GM21529 (cell line): ENCODE measurements around the gene SLC6A19.

Experiments used
- ATAC-seq: cut with Tn5 transposase; IDR thresholded peaks from one replicate; pipeline ENCODE4 v1.9.1; 2021; ENCODE audit not compliant: unreplicated experiment

Gene SLC6A19

DNA sequence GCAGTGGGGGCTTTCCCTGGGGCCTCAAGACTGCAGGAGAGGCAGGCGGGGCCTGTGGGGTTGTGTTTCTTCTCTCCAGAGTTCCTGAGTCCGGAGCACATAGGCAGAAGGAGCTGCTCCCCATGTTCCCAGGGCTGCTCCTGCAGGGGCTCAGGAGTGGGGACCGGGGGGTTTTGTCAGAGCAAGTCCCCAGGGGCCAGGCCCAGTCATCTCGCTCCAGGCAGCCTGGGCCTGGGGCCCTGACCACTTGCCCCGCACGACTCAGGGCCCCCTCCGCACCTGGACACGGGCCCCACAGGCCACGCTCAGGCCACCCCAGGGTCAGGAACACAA is 22.0 kb upstream of the SLC6A19 start:
- no peak for ATAC-seq

DNA sequence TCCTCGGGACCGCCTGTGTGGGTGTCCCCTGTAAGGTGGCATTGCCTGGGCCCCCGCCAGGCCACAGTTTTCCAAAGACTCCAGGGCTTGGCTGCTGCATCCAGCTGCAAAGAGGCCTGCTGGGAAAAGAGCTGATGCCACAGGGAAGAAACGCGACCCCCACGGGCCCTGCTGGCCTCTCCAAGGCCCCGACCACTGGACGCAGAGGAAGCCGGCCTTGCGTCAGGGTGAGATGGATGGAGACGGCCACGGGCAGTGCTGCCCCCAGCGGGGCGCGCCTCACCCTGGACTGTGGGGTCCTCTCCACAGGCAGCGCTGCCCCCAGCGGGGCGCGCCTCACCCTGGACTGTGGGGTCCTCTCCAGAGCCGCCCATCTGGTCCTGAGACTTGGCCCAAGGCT is 21.3 kb upstream of the SLC6A19 start:
- ATAC-seq = no peak

DNA sequence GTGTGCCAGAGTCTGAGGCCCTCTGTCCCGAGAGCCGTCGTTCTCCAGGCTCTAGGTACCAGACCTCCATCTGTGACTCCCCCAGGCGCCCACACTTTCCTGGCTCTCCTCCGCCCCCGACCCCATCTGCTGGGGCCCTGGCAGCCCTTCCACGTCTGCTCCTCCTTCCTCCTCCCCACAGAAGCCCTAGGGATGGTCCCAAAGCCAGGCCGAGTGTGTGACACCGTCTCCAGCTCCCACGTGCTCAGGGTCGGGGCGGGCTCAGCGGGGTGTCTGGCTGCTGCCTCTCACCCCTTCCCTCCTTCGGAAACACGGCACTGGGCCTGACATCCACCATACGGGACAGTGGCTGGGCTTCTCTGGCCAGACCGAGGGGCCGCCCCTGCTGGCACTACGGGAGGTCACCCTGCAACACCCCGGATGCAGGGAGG is 20.5 kb upstream of the SLC6A19 start:
- no peak for ATAC-seq

DNA sequence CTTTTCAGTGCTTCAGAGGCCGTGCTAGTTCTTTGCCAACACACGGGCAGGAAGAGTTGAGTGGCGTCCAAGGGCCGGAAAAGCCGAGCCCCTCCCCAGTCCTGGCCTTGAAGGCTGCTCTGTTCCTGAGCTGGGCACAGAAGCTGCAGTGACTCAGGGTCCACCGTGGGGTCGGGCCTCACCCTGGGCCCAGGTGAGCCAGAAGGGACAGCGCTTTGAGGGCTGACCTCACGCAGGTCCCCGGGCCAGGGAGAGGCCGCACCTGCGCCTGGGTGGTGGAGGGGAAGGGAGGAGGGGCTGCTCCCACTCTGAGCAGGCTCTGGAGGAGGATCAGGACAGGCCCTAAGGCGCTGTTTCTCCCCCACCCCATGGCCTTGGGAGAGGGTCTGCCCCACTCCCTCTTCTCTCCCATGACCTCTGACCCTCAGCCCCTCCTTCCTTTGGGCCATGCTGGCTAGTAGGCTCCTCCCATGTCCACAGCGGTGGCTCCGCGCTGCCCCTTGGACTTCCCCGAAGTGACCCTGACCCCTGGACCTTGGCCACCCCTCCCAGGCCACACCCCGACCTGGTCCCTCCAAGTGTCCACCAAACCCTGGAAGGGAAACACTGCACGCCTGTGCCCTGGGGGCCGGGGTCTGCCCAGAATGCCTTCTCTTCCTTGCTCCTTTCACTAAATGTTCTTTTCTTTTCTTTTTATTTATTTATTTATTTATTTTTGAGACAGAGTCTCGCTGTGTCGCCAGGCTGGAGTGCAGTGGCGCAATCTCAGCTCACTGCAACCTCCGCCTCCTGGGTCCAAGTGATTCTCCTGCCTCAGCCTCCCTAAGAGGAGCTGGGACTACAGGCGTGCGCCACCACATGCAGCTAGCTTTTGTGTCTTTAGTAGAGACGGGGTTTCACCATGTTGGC is 19.7 kb upstream of the SLC6A19 start:
- no peak for ATAC-seq

DNA sequence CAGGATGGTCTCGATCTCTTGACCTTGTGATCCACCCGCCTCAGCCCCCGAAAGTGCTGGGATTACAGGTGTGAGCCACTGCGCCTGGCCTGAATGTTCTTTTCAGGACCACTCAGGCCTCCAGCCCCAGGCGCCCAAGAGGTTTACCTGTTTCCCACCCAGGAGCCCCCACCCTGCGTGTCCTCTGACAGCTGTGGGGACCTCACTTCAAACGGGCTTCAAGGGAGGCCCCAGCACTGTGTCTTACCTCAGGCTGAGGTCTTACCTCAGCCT is 19.1 kb upstream of the SLC6A19 start:
- ATAC-seq = no peak

DNA sequence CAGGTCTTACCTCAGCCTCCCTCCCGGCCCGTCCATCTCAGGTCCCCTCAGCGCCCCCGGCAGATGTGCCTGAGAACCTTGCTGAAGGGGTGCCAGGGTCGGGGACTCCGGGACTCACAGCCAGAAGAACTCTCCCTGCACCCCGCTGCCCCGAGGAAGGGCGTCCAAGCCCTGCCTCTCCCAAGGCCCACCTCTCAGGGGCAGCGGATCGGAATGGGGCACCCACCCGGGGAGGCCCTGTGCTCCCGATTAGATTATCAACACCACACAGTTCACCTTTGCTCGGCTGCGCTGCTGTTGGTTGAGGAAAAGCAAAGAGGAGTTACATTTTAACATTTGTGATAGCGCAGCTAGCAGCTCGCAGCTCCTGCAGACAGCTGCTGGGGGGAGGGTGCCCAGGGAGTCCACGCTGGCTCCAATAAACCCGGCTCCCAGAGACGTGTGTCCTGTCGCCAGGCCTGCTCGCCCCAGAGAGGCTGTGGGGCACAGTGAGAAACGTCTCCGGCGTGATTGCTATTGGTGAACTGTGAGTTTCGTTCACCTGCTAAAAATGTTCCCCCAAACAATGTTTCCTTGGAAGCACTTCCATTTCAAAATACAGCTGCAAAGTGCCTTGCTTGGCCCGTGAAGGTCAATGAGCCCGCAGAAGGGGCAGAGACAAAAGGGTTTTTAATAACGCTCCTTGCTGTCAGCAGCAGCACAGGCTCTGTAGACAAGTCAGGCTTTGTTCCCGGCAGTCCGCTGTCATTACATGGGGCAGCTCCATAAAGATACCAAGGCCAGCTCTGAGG is 18.6 kb upstream of the SLC6A19 start:
- ATAC-seq = no peak

DNA sequence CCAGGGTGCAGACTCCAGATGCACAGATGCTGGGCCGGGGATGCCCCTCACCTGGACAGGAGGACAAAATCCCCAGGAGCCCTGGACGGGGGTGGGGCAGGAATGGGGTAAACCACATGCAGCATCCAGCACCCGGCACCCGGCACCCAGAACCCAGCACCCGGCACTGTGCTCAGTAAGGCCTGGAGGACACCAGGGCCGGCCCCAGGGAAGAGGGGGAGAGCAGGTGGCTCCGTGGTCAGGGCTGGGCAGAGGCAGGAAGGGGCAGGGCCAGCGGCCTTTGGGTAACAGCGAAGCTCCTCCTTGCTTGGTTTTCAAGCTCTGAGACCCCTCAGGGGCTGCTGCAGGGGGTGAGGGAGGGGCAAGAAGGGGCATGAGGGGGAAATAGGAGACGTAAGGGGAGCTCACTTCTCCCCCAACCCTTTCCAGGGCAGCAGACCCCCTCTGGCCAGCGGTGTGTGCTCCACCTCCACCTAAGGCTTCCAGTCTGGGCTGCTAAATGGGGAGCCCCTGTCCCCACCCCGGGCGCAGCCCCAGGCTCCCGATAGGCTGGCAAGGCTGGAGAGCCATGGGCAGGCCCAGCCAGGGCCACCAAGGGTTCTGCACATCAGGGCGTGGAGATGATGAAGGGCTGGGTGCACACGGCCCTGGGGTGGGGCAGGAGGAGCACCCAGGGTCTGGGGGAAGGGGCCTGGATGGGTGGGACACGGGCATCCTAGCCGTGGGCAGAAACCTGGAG is 17.8 kb upstream of the SLC6A19 start:
- no peak for ATAC-seq

DNA sequence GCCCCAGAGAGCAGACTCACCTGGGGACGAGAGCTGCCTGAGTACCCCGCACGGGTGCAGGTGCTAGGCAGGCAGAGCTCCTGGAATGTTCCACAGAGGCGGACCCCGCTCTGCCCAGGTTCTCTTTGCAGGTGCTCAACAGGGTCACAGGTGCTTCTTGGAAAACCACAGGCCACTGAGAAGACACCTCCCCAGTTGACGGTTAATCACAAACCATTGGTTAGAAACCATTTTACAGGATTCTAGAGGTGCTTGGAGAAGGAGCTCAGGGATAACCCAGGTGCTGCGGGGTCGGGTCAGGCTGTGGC is 17.3 kb upstream of the SLC6A19 start:
- ATAC-seq = no peak

DNA sequence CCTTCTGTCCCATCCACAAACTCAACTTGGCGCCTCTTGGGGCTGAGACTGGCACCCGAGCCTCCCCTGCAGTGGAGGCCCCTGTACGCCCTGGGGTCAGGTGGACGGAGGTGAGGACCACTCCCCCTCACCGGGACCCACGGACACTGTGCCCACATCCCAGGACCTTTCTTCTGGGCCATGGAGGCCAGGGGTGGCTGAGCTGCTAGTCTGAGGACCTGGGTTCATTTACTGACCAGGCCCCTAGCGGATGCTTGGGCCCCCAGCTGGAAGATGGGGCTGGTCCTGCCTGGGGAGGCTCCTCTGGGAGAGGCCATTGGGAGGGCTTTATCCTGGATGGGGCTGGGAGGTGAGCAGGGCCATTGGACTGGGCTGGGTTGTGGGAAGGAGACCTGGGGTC is 16.9 kb upstream of the SLC6A19 start:
- ATAC-seq = no peak

DNA sequence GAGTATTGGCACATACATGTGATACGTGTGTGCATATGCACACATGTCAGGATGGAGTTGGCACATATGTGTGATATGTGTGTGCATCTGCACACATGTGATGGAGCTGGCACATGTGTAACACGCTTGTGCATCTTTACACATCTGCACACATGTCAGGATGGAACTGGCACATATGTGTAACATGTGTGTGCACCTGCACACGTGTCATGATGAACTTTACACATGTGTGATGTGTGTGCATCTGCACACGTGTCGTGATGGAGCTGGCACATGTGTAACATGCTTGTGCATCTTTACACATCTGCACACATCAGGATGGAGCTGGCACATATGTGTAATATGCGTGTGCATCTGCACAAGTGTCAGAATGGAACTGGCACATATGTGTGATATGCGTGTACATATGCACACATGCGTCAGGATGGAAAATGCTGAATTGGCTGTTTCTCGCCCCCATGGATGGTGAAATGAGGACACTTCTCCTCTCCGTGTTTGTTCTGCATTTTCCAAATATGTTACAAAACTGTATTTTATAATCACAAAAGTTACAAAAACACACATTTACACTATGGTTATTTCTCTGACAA is 16.3 kb upstream of the SLC6A19 start:
- ATAC-seq = no peak

DNA sequence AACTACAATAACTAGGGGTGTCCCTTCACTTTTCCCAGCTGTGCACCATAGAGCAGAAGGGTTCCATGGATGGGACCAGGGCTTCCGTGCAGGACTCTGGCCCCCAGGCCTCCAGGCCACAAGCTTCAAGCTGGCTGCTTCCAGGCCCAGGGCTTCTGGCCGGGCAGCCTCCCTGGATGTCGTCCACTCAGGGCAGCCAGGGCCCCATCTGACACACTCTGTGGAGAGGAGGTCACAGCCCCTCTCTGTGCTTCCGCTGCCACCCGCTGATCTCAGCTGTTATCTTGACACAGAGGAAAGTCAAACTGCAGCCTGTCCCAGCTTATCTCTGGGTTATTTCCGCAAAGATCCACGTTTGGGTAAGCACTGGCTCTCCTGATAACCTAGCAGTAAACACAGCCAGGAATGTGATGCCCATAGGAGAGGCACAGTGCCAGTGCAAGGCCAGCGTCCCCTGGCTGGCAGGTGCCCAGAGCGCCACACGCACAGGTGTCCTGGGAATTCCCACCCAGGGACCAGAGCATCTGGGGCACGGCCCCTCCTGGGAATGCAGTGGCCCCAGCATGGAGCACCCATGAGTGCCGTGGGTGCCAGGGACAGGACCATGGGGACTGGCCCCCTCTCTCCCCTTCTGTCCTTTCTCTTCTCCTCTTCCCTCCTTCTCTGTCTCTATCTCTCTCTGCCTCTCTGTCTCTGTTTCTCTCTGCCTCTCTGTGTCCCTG is 15.6 kb upstream of the SLC6A19 start:
- no peak for ATAC-seq

DNA sequence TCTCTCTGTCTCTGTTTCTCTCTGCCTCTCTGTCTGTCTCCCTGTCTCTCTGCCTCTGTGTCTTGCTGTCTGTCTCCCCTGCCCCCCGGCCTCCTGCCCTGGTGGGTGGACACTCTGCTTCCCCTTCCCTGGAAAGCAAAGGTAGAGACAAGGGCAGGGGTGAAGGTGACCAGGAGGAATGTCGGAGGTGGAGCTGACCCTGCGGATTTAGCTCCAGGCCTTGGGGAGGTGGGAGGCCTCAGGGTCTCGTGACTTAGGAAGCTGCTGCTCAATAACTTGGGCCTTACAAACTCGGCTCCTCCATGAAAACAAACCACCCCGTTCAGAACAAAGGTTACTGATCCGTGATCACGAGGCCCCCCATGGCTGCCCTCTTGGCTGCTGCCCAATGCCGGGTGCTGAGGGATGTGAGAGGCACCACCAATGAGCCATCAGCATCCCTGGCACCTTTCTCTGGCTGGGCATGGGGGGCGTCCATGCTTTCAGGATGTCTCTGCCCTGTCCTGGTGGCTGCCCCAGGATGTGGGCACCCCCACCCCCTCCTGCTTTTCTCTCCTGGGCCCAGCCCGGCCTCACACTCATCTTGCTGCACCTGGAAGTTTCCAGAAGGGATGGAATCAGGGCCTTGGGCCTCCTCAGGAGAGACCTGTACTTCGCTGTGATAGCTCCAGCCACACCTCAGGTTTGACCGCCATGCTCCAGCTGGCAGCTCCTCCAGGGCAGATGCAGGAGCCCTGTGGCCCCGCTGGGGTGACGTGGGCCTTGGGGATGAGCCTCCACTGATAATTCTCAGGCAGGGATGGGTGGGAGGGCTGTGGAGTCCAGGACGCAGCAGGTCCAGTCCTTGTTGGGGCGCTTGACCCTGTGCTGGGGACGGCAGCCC is 14.8 kb upstream of the SLC6A19 start:
- ATAC-seq = no peak

DNA sequence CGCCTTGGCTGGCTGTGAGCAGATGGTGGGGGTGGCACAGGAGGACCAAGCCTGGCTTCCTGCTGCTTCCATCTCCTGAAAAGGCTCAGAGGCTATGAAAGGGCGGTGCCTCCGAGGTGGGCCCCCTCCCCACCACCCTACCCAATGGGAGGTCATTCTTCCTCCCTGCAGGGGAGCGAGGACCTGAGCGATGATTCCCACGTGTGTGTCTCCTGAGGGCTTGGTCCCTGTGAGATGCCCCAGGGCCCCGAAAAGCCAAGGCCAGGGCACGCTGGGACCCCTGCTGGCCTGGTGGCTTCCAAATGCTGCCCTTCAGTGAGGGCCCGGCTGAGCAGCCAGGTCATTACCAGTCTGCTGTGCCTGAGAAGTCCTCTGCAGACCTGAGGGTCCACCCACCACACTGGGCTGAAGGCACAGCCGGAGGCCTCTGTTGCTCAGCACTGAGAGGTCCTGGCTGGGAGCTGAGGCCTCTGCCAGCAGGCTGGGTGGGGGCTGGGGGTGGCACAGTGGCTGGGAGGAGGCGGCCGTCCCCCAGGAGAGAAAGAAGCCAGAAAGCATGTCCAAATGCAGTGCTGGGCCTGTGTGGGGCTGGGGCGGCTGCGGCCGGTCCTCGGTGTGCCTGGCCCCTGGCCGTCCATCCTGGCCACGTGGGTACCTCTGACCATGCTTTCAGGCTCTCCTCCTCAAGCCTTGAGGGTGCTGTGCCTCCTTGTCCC is 14.0 kb upstream of the SLC6A19 start:
- ATAC-seq = no peak

DNA sequence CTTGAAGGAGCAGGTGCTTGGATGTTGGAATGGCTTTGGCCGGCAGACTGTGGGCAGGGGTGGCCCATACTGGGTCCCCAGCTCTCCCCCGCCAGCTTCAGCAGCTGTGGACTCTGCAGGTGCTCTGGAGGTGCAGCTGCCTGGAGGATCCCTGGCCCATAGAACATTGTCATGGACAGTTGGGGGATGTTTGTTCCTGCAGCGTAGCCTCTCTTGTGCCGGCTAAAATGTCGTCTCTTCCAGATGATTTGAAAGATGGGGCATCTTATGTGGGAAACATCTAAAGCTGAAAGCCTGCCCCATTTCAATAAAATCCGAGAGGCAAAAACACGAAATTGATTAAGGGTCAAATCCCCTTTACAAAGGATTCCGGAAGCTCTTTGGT is 13.5 kb upstream of the SLC6A19 start:
- no peak for ATAC-seq

DNA sequence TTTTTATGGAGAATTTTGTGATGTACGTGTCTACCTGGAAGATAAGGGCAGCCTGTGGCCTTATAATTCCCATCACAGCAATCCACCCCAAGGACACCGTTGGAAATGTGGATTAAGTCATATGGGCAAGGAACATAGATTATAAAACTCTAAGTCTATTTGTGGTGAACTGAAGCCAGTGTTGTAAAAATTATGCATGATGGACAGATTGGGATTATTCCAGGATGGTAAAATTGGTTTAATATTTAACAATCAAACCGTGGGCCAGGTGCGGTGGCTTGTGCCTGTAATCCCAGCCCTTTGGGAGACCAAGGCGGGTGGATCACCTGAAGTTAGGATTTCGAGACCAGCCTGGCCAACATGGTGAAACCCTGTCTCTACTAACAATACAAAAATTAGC is 12.9 kb upstream of the SLC6A19 start:
- no peak for ATAC-seq

DNA sequence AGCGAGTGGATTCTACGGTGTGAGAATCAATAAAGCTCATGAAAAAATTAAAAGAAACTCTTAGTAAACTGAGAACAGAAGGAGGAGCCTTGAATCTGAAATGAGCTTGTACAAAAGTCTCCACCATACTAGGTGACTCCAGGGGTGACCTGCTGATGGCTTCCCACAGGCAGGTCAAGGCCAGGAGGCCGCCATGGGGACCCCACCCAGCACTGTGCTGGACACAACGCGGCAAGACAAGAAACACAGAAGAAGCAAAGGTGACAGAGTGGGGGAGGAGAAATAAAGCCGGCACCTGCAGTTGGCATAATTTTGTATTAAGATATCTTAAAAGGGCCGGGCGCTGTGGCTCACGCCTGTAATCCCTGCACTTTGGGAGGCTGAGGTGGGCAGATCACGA is 12.1 kb upstream of the SLC6A19 start:
- no peak for ATAC-seq

DNA sequence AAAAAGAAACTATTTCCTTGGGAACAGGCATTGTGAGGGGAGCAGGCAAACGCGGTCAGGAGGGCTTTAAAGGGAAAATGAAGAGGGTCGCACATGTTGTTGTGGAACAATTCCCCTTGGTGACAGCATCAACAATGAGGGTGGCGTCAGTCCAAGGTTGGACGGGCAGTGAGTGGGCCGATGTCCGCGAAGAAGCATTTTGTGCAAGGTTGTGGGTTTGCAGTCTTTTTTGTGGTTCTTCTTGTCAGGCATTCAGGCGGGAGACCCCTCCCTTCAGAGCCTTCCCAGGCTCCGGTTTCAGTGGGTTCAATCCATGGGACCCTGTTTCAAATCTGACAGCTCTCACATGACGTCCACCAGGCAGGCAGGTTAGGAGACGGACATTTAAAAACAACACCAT is 11.1 kb upstream of the SLC6A19 start:
- no peak for ATAC-seq

DNA sequence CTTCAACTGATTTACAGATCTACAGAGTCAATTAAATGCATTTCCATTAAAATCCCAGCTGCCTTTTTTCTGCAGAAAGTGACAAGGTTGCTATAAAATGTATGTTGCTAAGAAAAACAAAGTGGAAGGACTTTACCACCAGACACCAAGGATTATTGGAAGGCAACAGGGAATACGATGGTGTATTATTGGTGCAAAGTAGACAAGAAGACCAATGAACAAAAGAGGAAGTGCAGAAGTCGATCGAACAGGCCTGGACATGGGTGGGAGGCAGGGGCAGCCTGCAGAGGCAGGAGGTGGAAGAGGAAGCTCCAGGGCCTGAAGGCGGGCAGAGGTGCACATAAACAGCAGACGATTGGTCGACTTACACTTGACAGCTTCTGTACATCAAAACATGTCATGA is 10.6 kb upstream of the SLC6A19 start:
- no peak for ATAC-seq

DNA sequence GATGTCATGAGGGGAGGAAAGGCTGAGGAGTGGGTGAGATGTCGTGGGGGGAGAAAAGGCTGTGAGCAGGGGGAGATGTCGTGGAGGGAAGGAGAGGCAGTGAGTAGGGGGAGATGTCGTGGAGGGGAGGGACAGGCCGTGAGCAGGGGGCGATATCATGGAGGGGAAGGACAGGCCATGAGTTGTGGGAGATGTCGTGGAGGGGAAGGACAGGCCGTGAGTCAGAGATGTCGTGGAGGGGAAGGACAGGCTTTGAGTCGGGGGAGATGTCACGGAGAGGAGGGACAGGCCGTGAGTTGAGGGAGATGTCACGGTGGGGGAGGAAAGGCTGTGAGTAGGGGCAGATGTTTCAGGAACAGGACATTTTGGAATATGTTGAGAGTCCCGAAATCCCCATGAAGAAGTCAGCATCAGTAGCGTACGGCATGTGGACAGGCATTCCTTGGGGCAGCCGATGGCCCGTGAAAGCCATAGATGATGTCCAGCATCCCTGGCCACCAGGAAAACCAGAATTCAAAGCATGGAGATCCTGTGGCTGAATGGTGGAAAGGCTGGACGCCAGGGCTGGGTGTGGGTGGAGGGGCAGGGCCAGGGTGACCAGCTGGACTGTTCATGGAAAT is 8.3 kb upstream of the SLC6A19 start:
- ATAC-seq = no peak
